ENCODE results near the gene B3GALT5.

B3GALT5 gene

GRCh38 chr21:39610703-39611102 lies 2.0 kb upstream of the B3GALT5 start:
- DNase-seq: no peak

- no peak for DNase-seq
Observed at GRCh38 chr21:39611551-39612190, 1.1 kb upstream of the B3GALT5 start.

- no peak for DNase-seq
Observed at GRCh38 chr21:39613041-39613934, 548 bp downstream of the B3GALT5 start.

GRCh38 chr21:39616211-39616772 lies 3.6 kb downstream of the B3GALT5 start:
- DNase-seq: no peak

DNA sequence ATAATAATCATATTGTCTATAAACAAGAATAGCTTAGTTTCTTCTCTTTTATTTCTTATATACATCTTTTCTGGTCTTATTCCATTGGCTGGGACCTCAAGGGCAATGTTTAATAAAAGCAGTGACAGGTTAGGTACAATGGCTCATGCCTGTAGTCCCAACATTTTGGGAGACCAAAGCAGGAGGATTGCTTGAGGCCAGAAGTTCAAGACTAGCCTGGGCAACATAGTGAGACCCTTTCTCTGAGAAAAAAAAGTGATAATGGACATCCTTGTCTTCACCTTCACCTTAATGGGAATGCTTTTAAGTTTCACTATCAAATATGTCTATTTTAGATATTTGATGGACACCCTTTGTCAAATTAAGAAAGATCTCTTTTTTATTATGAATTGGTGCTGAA lies 8.1 kb downstream of the B3GALT5 start:
- DNase-seq: no peak

- no peak for DNase-seq
Observed at GRCh38 chr21:39625211-39625895, 12.6 kb downstream of the B3GALT5 start.

- DNase-seq: no peak
Observed at GRCh38 chr21:39628385-39628784, 15.6 kb downstream of the B3GALT5 start.

GRCh38 chr21:39630191-39630591 lies 17.5 kb downstream of the B3GALT5 start:
- DNase-seq: no peak

- no peak for DNase-seq
Observed at GRCh38 chr21:39630827-39631226, 18.1 kb downstream of the B3GALT5 start.

- DNase-seq: no peak
Observed at GRCh38 chr21:39631842-39632562, 19.3 kb downstream of the B3GALT5 start.

GRCh38 chr21:39632796-39633442 lies 20.2 kb downstream of the B3GALT5 start:
- DNase-seq: no peak

DNA sequence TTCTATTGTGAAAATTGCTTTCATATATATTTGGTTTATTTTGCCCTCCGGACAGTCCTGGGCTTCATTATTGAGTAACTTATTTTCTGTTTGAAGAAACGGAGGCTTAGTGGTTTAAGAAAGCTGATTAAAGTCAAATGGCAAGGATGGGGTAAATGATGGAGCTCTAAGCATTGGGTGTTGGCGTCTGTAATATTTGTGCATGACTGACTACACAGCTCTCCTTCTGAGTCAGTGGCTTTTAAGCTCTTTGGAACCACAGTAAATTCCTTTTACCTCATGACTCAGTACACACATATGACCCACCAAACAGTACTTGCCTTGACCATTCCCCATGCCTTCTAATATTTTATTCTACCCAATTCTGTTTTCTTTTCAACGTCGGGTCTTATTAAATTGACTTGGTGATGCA lies 21.0 kb downstream of the B3GALT5 start:
- no peak for DNase-seq

DNA sequence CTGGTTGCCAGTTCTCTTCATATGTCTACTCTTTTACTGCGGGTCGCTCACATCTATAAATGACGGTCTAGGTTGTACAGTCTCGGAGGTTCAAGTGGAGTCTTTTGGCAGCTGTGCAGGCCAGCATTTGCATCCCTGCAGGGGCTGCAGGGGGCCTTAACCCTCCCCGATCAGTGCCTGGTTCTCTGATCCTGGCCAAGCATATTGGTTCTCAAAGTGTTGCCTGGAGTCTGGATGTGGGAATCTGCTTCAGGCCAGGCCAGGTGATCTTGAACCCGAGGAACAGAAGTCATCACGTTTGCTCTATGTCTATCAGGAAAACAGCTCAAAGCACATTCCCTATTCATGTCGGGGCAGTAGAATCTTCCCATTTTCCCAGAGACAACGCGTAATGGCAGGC lies 21.8 kb downstream of the B3GALT5 start:
- DNase-seq: no peak

- no peak for DNase-seq
Observed at GRCh38 chr21:39637197-39637970, 24.6 kb downstream of the B3GALT5 start.

- no peak for DNase-seq
Observed at GRCh38 chr21:39637971-39638240, 25.2 kb downstream of the B3GALT5 start.

- DNase-seq: no peak
Observed at GRCh38 chr21:39638281-39638680, 25.5 kb downstream of the B3GALT5 start.

DNA sequence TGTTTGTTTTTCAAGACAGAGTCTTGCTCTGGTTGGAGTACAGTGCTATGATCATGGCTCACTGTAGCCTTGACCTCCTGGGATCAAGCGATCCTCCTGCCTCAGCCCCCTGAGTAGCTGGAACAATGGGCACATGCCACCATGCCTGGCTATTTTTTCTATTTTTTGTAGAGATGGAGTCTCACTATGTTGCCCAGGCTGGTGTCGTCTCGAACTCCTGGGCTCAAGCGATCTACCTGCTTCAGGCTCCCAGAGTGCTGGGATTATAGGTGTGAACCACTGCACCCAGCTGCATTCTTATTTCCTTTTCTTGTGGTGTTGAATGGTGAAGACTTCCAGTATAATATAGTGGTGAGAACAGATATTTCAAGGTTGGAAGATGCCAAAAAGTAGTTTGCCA lies 28.0 kb downstream of the B3GALT5 start:
- DNase-seq: no peak

DNA sequence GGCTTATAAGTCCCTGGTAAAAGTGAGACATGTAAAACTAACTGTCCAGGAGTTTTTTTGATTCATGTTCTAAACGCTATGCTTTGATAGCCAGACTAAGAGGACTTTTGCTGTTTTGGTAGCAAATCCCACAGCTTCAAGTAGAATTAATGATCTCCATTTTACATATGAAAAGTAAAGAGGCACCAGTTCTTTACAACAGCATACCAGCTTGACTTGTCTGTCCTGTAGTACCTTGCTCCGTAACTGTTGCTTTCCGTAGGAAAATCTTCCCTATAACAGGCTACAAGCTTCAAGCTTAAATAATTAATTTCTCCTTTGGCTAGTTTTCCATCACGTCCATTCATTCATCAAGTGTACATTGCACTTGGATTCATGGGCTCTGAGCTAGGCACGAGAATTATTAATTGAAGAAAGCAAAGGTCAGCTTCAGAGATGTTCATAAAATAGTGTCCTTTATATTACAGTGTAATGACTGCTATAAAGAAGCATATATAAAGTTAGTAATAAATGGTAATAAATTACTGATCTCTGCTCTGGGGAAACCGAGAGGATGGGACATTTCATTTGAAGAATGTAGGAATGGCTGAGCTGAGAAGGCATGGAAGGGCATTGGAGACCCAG lies 29.2 kb downstream of the B3GALT5 start:
- no peak for DNase-seq

- DNase-seq: no peak
Observed at GRCh38 chr21:39644062-39644560, 31.4 kb downstream of the B3GALT5 start.

GRCh38 chr21:39645331-39645730 lies 32.6 kb downstream of the B3GALT5 start:
- no peak for DNase-seq

DNA sequence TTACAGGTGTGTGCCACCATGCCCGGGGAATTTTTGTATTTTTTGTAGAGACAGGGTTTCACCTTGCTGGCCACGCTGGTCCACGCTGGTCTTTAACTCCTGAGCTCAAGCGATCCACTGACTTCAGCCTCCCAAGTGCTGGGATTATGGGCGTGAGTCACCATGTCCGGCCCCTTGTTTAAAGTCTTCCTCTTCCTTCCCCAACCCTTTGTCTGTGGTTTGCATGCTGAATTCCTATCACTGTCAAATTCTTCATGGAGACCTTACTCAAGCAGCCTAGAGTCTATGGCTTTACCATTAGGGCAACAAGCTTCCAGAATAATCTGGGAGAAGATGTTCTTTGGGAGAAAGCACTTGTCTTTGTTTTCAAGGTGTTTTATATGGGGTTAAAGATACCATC lies 34.7 kb downstream of the B3GALT5 start:
- DNase-seq: no peak

All from CD4-positive, alpha-beta T cell treated with Interleukin-17A for 1 hour (primary cell).